ENCODE results near the gene IL18R1.

- TF ChIP-seq CTCF (IDR thresholded peaks at IDR 0.05; ENCODE audit: low read length) = no peak
- TF ChIP-seq EZH2phosphoT487 (IDR thresholded peaks at IDR 0.05; ENCODE audit: low read length) = no peak
- TF ChIP-seq EZH2 (optimal IDR thresholded peaks at IDR 0.05; ENCODE audit: low read depth, low read length) = no peak
These were observed 19.7 kb upstream of the IL18R1 start for GRCh38 chr2:102335871-102336366.

Data from MM.1S (cell line).